CD4-positive, alpha-beta T cell treated with Interleukin-15 for 4 hours (primary cell): Measurements from ENCODE around the gene FAM89B.

Source experiments
- DNase-seq: peaks from one replicate; pipeline ENCODE4 v3.0.0-alpha.2; 2020; ENCODE audit warnings: low spot score

The FAM89B gene

DNA sequence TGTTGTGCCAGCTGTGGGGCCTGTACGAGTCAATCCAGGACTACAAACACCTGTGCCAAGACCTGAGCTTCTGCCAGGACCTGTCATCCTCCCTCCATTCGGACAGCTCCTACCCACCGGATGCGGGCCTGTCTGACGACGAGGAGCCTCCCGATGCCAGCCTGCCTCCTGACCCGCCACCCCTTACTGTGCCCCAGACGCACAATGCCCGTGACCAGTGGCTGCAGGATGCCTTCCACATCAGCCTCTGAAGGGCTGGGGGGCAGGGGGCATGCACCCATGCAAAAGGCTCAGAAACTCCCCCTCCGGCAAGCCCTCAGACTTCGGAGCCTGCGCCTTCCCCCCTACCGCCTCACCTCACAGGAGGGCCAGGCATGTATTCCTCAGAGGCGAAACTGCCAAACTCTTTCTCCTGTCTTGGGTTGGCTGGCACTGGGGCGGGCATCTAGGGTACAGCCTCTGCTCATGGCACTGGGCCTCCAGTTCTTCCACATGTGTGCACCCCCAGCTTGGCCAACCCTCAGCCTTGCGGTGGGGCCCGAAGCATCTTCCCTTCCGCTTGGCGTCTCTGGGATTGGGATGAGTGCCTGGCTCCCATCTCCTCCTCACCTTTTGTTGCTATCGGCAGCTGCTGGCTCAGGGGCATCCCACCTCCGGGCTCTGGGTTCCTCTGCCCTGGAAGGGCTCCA lies 1.2 kb downstream of the FAM89B start:
- no peak for DNase-seq

DNA sequence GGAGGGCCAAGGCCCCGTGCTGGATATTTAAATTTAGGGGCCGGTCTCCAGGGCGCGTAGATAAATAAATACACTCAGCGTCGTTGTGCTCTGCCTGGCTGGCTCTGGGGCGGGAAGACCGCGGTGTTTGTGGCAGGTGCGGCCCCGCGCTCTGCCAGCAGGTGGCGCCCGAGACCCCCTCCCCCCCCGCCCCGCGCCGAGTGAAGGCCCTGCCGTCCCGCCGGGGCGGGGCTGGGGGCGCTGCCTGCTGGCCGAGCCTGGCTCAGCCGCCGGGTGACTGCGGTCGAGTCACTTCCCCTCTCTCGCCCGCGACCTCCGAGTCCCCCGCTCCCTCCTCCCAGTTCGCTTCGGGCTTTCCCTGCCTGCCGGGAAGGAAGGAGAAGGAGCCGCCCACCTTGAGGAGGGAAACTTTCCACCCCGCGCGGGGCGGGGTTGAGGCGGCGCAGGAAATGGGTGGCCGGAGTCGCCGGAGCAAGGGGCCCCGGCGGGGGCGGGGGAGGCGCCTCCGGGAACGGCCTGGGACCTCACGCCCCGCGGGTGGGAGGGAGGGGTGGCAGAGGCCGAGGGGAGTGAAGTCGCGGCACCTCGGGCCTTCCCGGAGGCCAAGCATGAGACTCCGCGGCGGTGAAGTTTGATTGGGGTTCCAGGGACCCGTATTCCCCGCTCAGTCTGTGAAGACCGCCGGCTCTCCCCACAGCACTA lies 1.9 kb downstream of the FAM89B start:
- peak; percentile 87 for DNase-seq

GRCh38 chr11:65574811-65575567 lies 2.7 kb downstream of the FAM89B start:
- DNase-seq: no peak

- DNase-seq: peak; percentile 79
Measured at GRCh38 chr11:65575568-65576231, 3.4 kb downstream of the FAM89B start, which contains the start of gene EHBP1L1. EHBP1L1 (plus strand) TSS chr11:65576053; CDS start chr11:65576303, 250 bp downstream.

- no peak for DNase-seq
Measured at GRCh38 chr11:65576232-65576866, 4.0 kb downstream of the FAM89B start.

DNA sequence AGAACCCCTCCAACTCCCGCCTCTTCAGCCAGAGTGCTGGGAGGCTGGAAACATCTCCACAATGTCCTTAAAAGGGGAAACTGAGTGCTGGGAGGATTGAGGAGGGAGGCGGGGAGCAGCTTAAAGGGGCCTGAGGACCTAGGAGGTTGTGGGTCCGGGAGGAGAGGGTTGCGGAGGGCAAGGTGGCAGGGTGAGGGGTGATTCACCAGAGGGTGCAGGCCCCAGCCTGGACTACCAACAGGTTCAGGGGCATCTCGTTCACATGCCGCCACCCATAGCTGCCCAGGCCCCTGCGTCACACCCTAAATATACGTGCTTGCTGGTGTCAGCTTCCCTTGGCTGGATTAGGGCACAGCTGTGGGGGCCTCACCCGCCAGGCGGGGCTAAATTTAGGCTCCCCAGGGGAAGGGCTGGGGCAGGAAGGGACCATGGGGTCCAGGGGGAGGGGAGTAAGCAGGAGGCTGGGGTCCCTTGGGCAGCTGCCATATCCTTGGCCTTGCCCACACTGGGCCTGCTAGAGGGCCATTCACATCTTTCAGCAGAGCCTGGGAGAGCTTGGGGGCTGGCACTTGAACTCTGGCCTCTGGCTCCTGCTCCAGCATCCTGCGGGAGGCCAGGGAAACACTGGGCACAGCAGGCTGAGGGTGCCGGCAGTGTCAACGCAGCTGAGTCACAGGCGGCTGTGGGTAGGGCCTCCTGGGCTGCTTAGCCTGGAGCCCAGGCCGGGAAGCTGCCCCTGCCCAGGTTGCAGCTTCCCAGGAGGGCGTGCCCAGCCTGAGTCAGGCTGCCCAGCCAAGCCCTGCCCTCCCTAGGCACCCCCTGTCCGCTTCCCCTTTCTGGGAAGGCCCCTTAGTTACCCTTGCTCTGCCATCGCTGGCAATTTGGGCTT lies 4.8 kb downstream of the FAM89B start:
- DNase-seq: no peak

DNA sequence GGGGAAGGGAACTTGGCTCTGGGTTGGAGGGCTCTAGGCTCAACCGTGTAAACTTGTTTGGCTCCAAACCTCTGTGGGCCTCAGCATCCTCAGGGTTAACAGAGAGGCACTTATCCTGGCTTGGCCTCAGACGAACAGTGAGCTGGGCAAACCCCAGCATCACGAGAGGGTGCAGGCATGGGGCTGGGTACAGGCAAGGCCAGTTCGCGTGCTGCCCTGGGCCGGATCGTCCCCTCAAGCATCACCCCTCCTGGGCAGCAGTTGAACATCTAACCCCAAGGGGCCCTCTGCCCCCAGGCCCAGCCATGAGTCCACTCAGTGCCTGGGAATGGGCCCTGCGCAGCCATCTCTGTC lies 5.4 kb downstream of the FAM89B start:
- DNase-seq: no peak

GRCh38 chr11:65578134-65578533 lies 5.8 kb downstream of the FAM89B start:
- no peak for DNase-seq

GRCh38 chr11:65578667-65579066 lies 6.3 kb downstream of the FAM89B start:
- no peak for DNase-seq

GRCh38 chr11:65579291-65579690 lies 7.0 kb downstream of the FAM89B start:
- DNase-seq: no peak

DNA sequence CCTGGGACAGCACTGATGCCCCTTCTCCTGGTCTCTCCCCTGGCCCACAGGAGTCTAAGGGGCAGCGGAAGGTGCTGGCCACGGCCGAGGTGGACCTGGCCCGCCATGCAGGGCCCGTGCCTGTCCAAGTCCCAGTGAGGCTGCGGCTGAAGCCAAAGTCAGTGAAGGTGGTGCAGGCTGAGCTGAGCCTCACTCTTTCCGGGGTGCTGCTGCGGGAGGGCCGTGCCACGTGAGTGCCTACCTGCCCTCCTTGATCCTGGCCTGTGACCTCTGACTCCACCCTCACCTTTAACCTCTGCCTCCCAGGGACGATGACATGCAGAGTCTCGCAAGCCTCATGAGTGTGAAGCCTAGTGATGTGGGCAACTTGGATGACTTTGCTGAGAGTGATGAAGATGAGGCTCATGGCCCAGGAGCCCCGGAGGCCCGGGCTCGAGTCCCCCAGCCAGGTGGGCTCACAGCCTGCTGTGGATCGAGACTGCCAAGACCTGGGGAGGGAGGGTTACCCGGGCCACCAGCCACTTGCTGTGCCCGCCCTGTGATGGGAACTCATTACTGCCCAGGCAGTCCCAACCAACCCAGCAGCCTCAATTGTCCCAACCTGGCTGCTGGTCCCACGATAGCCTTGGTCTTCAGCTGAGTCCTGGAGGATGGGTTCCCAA lies 7.8 kb downstream of the FAM89B start:
- DNase-seq: no peak

GRCh38 chr11:65580756-65581155 lies 8.4 kb downstream of the FAM89B start:
- DNase-seq: no peak

DNA sequence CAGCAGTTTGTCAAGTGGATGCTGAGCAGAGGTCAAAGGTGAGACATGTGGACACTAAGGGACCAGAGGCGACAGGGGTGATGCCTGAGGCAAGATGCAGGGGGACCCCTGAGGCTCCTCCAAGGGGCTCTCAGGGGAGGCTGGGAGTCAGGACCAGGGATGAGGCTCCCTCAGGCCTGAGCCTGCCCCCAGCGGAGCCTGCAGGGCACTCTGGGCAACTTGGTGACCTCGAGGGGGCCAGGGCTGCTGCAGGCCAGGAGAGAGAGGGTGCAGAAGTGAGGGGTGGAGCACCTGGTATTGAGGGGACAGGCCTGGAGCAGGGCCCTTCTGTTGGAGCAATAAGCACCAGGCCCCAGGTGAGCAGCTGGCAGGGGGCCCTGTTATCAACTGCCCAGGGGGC lies 9.6 kb downstream of the FAM89B start:
- DNase-seq: no peak

- no peak for DNase-seq
Measured at GRCh38 chr11:65583589-65583988, 11.3 kb downstream of the FAM89B start.

- no peak for DNase-seq
Measured at GRCh38 chr11:65584106-65584505, 11.8 kb downstream of the FAM89B start.

GRCh38 chr11:65584723-65585171 lies 12.4 kb downstream of the FAM89B start:
- DNase-seq: no peak

GRCh38 chr11:65585396-65586246 lies 13.3 kb downstream of the FAM89B start:
- no peak for DNase-seq

DNA sequence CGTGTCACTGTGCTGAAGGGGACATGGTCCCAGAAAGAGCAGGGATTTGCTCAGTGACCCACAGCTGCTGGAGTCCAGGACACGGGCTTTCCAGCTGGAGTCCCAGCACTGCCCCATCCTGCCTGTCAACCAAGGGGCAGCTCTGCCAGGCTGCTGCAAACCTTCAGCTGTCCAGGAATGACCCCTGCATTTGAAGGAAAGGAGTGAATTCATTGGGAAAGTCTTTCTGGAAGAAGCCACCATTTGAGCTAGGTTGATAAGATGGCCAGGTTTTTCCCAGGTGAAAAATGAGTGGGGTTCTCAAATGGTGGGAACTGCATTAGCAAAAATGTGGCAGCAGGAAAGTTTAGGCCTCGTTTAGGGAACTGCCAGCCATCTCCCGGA lies 13.9 kb downstream of the FAM89B start:
- DNase-seq: no peak

DNA sequence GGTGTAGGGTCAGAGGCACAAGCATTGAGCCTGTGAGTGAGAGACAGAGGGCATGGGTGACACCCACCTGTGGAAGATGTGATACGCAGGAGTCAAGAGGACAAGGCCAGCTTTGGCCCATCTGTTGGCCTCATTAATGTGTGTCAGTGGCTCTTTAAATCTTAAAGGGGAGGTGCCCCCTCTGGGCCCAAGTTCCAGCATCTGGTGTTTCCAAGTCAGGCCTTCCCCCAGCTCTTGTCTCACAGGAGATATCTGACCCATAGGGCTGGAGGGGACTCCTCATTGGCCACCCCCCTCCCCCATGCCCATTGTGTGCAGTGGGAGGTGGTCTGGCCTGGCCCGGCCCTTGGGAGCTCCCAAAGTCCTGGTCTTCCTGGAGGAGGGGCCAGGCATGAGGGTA lies 14.3 kb downstream of the FAM89B start:
- DNase-seq: no peak
